Calu3 (cell line): ENCODE data around the gene LIN28B. TPM values are rescaled to one million over a fixed set of nuclear protein-coding genes. Genes with fewer than 3 reads are reported as not detected.

Source experiments
- BruUV-seq: library from RNA; stranded (reverse); fragments of 400-500 nt; replicated peaks from 2 replicates; lab custom pipeline; 2021; lab: Mats Ljungman, UMichigan
- CTCF ChIA-PET: fragments of 300-600 bp; sonication (Branson Sonifier 250); formaldehyde crosslinking; loops from one replicate; lab custom pipeline; 2022; ENCODE audit warnings: antibody characterized with exemption; lab: Charles Lee
- DNase-seq: peaks from one replicate; pipeline ENCODE4 v3.0.0; 2022
- H3K27ac Mint-ChIP-seq: one replicate; pipeline ENCODE4 v1.8.0; 2022; ENCODE audit warnings: mixed read lengths; ENCODE audit not compliant: unreplicated experiment
- H3K27me3 Mint-ChIP-seq: one replicate; pipeline ENCODE4 v1.8.0; 2022; ENCODE audit warnings: mixed read lengths; ENCODE audit not compliant: unreplicated experiment
- H3K36me3 Mint-ChIP-seq: one replicate; pipeline ENCODE4 v1.8.0; 2022; ENCODE audit warnings: mild to moderate bottlenecking, moderate library complexity, mixed read lengths; ENCODE audit not compliant: insufficient read depth, unreplicated experiment
- H3K4me1 Mint-ChIP-seq: one replicate; pipeline ENCODE4 v1.8.0; 2022; ENCODE audit warnings: mild to moderate bottlenecking, low read depth, mixed read lengths; ENCODE audit not compliant: unreplicated experiment
- H3K4me3 Mint-ChIP-seq: one replicate; pipeline ENCODE4 v1.8.0; 2022; ENCODE audit warnings: mild to moderate bottlenecking, low read depth, moderate library complexity, mixed read lengths; ENCODE audit not compliant: unreplicated experiment
- H3K9me3 Mint-ChIP-seq: one replicate; pipeline ENCODE4 v1.8.0; 2022; ENCODE audit warnings: low read depth, mixed read lengths; ENCODE audit not compliant: unreplicated experiment
- CTCF ChIP-seq: fragments of 200-600 bp; IDR thresholded peaks from one replicate; pipeline ENCODE4 v1.8.0; 2022; ENCODE audit warnings: antibody characterized with exemption; ENCODE audit not compliant: unreplicated experiment
- intact Hi-C: fragments of 100-400 bp; cut with micrococcal nuclease; formaldehyde crosslinking; loops from one replicate; pipeline ENCODE4 v1.10.0; 2022; ENCODE audit not compliant: unreplicated experiment
- total RNA-seq: library from RNA; stranded (reverse); gene quantifications from 2 replicates; pipeline ENCODE4 v1.2.3, GENCODE V29; 2022

Gene LIN28B
- total RNA-seq, 1 experiment from 2014 or later, result not detected

- Mint-ChIP-seq H3K4me1 (no peaks in the 10 kb centered on the region), H3K9me3 (no peaks in the 10 kb centered on the region), H3K36me3 (no peaks in the 10 kb centered on the region), H3K27me3 (no peaks in the 10 kb centered on the region), H3K4me3 (no peak overlapping the region), H3K27ac (no peak overlapping the region)
- CTCF ChIA-PET, result no interaction called here
- no TSS peak for BruUV-seq
- intact Hi-C loops, result no loop called here
- no peak for DNase-seq
- no peak for TF ChIP-seq CTCF
Measured at GRCh38 chr6:105058846-105059245, 101.9 kb downstream of the LIN28B start.

GRCh38 chr6:105066233-105066632 is 109.3 kb downstream of the LIN28B start:
- intact Hi-C loops, result no loop called here
- Mint-ChIP-seq H3K27me3 (no peaks in the 10 kb centered on the region), H3K9me3 (no peaks in the 10 kb centered on the region), H3K4me3 (no peak overlapping the region), H3K36me3 (no peaks in the 10 kb centered on the region), H3K4me1 (no peaks in the 10 kb centered on the region), H3K27ac (no peak overlapping the region)
- no peak for TF ChIP-seq CTCF
- no peak for DNase-seq
- CTCF ChIA-PET, result interaction anchor here (0.6 kb wide), 1 partner anchor 333 kb away, joined by 3 read pairs; no protein-coding TSS in a partner anchor
- BruUV-seq, result no TSS peak

GRCh38 chr6:105066836-105067235 is 109.9 kb downstream of the LIN28B start:
- H3K27me3 Mint-ChIP-seq, result no peaks in the 10 kb centered on the region
- no TSS peak for BruUV-seq
- no peaks in the 10 kb centered on the region for H3K9me3 Mint-ChIP-seq
- no peak overlapping the region for H3K27ac Mint-ChIP-seq
- no peak for DNase-seq
- no peaks in the 10 kb centered on the region for H3K4me1 Mint-ChIP-seq
- no peak for TF ChIP-seq CTCF
- no peak overlapping the region for H3K4me3 Mint-ChIP-seq
- CTCF ChIA-PET, result interaction anchor here (0.6 kb wide), 1 partner anchor 332 kb away, joined by 3 read pairs; no protein-coding TSS in a partner anchor
- H3K36me3 Mint-ChIP-seq, result no peaks in the 10 kb centered on the region
- intact Hi-C loops, result no loop called here

- BruUV-seq, result no TSS peak
- H3K4me3 Mint-ChIP-seq, result no peak overlapping the region
- intact Hi-C loops, result no loop called here
- CTCF ChIA-PET, result no interaction called here
- no peak for DNase-seq
- TF ChIP-seq CTCF, result no peak
- H3K9me3 Mint-ChIP-seq, result no peaks in the 10 kb centered on the region
- no peaks in the 10 kb centered on the region for H3K4me1 Mint-ChIP-seq
- H3K36me3 Mint-ChIP-seq, result no peaks in the 10 kb centered on the region
- H3K27me3 Mint-ChIP-seq, result no peaks in the 10 kb centered on the region
- no peak overlapping the region for H3K27ac Mint-ChIP-seq
Measured at GRCh38 chr6:105067329-105067728, 110.4 kb downstream of the LIN28B start.
